Body of pancreas (tissue), 4 donors: ENCODE data around the gene HECW1.

ENCODE experiments used
- POLR2A ChIP-seq, 3 donors: fragments of 450-650 bp; IDR thresholded peaks; one replicate each; pipeline ENCODE4 v1.6.1; 2016; ENCODE audit warnings: antibody characterized with exemption in 3 of 3, mild to moderate bottlenecking in 2 of 3
- TF ChIP-seq, protein P1 (sequence below), 7 experiments: fragments of 450-650 bp in 4 of 7; fragments of 200-600 bp in 3 of 7; sonication (generic) in 3 of 7; IDR thresholded peaks; one replicate each; pipeline ENCODE4 v1.5.1; 2016 to 2019; ENCODE audit warnings: antibody characterized with exemption in 7 of 7

DNA sequence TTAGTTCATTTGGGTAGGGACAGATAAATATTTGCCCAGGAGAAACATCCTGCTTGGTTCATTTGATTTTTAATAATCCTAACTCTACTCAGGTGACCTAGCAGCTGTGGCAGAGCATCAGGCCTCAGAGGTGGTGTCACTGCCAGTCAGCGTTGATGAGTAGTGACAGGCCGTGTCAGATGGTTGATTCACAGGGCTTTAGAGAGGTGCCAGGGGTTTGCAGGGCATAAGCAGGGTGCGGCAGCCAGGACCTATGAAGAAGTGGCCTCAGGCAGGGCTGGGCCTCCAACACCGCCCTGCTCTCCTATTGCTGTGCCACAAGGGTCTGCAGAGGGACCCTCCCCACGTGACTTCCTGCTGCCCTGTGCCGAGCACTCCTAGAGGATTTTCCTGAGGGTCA lies 128.1 kb downstream of the HECW1 start:
- TF ChIP-seq, protein P1, sequence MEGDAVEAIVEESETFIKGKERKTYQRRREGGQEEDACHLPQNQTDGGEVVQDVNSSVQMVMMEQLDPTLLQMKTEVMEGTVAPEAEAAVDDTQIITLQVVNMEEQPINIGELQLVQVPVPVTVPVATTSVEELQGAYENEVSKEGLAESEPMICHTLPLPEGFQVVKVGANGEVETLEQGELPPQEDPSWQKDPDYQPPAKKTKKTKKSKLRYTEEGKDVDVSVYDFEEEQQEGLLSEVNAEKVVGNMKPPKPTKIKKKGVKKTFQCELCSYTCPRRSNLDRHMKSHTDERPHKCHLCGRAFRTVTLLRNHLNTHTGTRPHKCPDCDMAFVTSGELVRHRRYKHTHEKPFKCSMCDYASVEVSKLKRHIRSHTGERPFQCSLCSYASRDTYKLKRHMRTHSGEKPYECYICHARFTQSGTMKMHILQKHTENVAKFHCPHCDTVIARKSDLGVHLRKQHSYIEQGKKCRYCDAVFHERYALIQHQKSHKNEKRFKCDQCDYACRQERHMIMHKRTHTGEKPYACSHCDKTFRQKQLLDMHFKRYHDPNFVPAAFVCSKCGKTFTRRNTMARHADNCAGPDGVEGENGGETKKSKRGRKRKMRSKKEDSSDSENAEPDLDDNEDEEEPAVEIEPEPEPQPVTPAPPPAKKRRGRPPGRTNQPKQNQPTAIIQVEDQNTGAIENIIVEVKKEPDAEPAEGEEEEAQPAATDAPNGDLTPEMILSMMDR (IDR thresholded peaks at IDR 0.05), result no peak
- no peak for TF ChIP-seq POLR2A (IDR thresholded peaks at IDR 0.05)
